ENCODE measurements around the gene CHSY3.

DNA sequence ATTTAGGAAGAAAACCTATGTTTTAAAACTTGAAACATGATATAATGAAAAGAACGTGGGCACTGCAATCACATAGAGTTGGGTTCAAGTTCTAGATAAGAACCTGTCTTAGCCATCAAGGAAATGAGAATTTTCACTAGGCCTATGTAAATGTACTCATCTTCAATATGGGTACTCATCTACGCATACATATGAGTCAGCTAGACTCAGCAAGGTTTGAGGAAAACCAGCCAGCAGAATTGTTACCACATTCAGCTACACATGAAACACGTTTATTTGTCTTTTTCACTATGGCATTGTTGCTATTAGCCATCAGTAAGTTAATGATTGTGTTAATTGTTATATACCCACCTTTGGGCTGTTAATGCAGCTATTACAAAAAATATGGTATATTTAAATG lies 146.3 kb downstream of the CHSY3 start:
- TF ChIP-seq CTCF (IDR thresholded peaks at IDR 0.05) (no peak), ZFX (IDR thresholded peaks at IDR 0.05; ENCODE audit: borderline replicate concordance) (no peak)

All from 22Rv1 (cell line).